Frontal cortex (tissue), 4 donors: ENCODE results near the gene CASP3. TPM values are rescaled to one million over a fixed set of nuclear protein-coding genes. Genes with fewer than 3 reads are reported as not detected.

Experiments
- DNase-seq, 2 donors: peaks; one replicate each; pipeline ENCODE4 v3.0.0; 2012; ENCODE audit warnings: low spot score in 2 of 2
- FAIRE-seq: peaks from 2 replicates; lab custom pipeline; 2012; peaks lifted over from hg19 to GRCh38; lab: Jason Lieb, UNC
- total RNA-seq: library from RNA; depleted of rRNA; stranded (reverse); fragments of >200 nt; gene quantifications from one replicate; pipeline ENCODE4 v1.2.3, GENCODE V29; 2014
- donor health status: control.
- donor health status: control.
- donor health status: control.

Gene CASP3
- total RNA-seq: 72.6 TPM

DNA sequence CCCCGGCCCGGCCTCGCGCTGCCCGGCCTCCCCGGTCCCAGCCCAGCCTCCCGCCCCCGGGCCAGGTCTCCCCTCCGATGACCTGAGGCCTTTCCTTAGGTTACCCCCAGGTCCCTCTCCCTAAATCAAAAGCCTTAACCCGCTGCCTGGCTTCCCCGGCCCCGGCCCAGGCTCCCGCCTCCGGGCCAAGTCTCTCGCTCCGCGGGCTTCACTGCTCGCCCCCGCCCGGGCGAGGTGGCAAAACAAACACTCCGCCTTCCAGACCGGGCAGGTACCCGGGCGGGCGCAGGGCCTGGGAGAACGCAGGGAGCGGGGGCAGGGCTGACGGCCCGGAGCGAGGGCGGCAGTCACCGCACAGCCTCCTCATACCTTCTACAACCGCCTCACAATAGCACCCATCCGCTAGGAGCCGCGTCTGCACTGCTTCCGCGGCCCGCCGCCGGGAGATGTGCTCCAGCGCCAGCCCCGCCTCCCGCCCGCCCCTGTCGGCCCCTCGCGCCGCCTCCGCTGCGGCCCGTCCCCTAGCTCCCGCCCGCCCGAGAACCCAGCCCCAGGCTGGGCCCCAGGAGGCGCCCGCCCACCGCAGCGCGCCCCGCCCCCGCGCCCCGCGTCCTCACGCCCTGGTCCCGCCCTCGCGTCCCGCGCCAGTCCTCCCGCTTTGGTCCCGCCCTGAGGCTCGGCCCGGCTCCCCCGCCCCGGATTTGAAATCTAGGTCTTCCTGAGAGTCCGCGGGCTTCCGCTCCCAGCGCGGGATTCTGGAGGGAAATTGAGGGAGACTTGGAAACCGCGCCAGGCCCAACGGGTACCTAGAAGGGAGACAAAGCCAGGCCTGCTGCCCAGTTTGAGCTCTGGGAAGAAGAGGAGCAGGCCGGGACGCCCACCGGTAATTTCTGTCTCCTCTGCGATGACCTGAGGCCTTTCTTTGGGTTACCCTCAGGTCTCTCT, at the start of gene CASP3, which contains the start of gene PRIMPOL:
TSS of gene CASP3 (minus strand) at position 422 of the 945 bp plus-strand sequence. CDS start 10,994 bp downstream, outside the sequence.
TSS of gene PRIMPOL (plus strand) at position 713 of the 945 bp plus-strand sequence. CDS start 7,403 bp downstream, outside the sequence.
- FAIRE-seq: no peak
- peak; percentile 82 to 87 for DNase-seq

DNA sequence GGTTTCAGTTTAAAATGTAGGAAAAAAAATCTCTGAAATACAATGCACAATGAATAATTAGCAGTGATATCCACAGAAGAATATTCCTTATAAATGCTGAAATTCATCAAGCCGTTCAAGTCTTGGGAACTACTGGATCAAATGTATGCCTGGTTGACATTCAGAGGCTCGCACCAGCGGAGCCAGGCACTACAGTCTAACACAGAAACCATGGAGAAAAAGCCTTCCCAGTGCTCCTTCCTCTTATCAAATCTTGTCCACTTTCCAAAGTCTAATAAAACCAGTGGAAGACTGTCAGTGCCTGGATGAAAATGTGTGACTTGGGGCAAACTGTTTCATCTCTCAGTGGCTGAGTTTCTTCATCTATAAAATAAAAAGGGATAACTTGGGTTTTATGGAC, 48.7 kb upstream of the CASP3 start:
- no peak for FAIRE-seq
- no peak for DNase-seq

DNA sequence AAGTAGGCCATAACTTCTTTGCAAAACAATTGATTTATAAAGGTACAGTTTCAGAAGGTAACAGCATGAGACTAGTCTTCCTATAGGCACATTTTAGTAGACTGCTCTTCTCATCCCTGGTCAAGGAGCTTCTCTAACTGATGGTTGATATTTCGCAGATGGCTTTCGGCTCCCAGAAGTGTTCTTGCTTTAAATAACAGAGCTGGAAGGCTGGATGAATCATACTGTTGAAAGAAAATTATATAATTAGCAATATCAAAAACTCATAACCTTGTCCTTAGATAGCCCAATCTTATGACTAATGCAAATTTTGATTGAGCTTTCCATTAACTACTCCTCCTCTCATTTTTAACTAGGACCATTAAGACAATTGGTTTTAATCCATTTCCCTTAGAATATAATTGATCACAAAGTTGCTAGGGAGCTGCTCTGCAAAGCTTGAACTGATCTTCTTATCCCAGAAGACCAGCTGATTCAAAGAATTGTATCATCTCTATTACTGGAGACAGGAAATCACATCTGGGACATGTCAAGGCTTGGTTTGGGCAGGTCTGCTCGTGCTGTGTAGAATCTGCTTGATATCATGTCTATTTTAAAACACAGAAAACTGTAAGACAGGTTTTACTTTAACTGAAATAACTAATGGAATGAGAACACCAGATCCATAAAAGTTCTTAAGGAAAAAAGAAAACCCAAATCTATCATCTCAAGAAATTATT, 46.1 kb upstream of the CASP3 start:
- DNase-seq (no peak), FAIRE-seq (no peak)

DNA sequence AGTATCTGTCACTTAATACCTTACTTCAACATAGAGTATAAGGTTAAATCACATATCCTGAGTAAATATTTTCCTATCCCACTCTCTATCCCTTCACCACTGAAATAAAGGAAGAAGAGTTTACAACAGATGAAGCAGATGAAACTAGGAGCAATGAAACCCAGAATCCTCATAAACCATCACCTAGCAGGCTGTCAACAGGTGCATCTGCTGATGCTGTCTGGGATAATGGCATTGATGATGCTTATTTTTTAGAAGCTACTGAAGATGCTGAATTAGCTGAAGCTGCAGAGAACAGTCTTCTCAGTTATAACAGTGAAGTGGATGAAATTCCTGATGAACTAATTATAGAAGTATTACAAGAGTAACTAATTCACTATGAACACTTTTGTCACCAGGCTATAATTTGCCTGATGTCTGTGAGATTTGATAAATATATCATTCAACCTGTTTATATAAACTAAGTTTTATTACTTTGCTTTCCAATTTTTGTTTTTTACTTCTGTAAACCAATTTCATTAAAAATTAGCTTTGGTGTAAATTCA, 45.2 kb upstream of the CASP3 start:
- FAIRE-seq (no peak), DNase-seq (no peak)

DNA sequence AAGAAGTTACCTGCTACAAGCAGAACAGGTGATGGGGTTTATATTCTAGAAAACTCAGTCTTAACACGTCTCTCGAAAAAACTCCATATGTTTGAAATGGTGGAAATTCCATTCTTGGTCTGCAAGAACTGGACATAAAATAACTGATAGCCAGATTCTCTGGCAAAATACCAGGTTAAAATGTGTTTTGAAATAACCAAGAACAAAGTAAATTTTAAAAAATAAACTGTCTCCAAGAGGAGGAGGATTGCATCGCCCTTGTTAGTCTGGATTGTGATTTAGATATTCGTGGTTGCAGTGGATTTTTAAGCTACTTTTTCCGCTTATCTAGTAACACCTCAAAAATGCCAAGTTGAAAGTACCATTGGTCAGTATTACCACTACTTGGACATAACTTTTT, 43.8 kb upstream of the CASP3 start:
- DNase-seq (no peak), FAIRE-seq (no peak)

DNA sequence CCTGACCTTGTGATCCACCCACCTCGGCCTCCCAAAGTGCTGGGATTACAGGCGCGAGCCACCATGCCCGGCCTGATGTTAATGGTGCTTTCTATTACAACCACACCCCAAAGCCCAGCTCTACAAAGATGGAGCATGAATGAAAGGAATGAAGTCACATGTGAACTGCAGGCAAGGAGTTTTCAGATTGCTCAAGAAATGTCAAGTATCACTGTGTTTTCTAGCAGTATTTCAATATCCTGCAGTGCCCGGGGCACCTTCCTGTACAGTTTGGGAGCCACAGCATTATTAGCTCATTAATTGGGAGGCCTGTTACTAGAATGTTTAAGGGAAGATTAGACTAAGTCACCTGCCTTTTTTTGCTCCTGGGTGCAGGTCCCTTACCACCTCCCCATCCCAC, 40.4 kb upstream of the CASP3 start:
- no peak for FAIRE-seq
- DNase-seq: no peak

DNA sequence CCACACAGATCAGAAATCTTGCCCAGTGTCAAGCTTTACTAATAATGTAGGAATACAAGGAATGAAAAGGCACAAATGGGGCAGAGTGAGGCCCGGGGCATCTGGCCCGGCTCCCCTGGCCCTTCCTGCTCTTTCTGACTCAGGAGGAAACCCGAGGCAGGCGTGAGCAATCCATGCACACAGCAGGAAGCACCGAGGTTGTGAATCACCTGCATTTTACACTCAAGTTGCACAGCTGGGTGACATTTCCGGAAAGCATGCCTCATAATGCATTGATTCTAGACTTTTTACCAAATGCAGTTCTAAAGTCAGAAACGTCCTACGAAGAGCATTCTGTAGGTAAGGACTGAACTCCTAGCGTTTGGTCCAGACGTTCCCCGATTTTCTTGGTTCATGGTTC, 39.2 kb upstream of the CASP3 start:
- DNase-seq (no peak), FAIRE-seq (no peak)

DNA sequence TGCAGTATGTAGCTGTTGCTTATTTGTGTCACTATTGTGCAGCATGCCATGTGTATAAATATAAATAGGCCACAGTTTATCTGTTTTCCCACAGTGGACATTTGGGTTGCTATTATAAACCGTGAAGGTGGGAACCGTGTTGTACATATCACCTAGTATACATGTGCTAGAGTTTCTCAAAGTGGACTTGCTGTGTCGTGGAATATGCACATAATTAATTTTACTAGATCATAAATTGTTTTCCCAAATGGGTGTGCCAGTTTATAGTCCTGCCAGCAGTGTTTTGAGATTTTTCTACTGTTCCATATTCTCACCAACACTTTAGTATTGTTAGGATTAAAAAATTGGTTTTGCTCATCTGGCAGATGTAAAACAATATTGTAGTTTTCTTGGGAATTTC, 38.8 kb upstream of the CASP3 start:
- FAIRE-seq (no peak), DNase-seq (no peak)

DNA sequence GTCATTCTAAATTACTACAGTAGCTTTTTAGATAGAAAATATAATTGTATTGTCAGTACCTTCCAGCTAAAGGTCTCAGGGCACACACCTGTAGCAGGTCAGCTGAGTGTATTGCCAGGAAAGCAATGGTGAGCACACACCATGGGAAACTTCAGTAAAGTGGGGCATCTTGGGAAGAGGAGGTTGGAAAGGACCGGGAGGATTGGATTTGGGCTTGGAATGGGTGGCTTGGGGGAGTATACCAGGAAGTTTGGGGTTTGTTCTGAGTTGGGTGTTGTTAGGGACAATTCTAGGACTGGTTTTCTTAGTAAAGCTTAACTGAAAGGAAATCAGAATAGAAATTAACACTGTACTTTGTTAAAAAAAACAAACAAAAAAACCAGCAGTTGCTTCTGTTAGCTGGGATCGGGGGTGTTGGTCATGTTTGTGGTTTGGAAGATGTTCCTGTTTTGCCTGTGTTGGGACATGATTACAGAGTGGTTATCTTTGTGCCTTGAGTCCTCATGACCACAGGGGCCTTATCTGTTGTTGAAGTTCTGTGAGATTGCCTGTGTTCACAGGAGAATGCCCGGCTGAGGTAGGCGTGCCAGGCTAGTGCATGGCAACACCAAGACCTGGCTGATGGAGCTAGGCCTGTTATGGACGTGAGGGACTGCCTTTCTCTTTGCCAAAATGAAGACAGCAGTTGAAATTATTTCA, 35.4 kb upstream of the CASP3 start:
- DNase-seq (no peak), FAIRE-seq (no peak)

DNA sequence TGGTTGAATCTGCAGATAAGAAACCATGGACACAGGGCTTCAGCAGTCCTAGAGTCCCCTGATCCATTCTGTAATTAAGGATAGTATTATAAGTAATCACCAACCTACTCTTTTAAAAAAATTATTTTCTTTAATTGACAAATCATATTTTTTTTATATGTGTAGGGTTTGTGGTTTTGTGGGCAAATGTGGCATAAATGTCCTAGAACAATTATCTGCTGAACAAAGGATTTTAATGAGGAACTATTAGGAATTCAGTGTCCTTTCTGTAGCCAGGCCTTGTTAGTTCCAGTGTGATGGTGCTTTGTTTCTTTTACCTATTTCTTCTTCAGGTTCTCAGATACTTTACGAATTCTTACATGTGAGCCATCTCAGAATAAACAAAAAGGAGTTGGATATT, 32.7 kb upstream of the CASP3 start:
- no peak for FAIRE-seq
- no peak for DNase-seq

DNA sequence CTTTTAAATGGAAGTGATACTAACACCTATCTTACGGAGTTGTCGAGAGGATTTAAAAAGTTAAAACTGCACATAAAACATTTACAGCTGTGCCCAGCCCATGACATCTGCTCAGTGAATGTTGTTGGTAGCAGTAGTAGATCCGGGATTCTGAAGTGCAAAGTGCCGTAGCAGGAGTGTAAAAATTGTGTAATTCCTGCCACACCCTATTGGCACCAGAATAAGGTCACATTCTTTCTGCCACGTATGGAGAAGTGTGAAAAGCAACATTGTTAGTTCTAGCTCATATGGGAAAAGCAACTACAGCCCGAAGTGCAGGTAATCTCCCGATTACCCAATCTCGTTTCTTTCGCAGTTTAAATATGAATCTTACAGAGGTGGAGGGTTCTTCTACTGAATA, 31.5 kb upstream of the CASP3 start:
- FAIRE-seq: no peak
- no peak for DNase-seq

DNA sequence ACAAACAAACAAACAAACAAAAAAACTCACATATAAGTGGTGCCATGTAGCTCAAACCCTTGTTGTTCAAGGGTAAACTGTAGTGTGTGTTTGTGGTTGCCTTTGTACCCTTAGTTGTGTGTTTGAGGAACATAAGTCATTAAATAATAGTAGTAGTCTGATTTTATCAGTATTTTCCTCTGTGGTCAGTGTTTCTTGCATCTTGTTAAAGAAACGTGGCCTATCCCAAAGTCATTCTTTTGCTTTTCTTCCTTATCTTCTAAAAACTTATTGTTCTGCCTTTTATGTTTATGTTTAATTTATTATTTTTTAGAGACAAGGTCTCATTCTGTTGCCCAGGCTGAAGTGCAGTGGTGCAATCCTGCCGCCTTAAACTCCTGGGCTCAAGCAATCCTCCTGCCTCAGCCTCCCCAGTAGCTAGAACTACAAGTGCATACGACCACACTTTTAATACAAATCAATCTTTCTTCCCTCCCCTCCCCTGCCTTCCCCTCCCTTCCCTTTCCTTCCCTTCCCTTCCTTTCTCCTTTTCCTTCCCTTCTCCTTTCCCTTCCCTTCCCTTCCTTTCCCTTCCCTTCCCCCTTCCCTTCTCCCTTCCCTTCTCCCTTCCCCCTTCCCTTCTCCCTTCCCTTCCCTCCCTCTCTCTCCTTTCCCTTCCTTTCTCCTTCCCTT, 26.7 kb upstream of the CASP3 start:
- DNase-seq (no peak), FAIRE-seq (no peak)

DNA sequence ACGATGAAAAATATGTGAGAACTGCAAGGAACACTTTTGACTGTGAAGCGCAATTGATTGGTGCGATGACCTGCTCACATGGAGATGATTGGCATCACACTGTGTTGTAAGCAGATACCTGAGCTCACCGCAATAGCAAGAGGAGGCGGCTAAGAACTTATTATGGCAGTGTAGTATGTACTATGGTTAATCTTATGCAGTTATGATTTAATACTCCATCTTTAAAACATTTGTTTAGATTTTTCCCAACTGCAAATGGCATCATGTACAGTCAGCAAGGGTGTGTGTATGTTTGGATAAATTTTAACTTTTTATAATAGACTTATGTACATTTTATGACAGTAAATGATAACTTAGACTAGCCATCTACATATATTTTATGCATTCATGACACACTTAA, 25.8 kb upstream of the CASP3 start:
- FAIRE-seq (no peak), DNase-seq (no peak)

DNA sequence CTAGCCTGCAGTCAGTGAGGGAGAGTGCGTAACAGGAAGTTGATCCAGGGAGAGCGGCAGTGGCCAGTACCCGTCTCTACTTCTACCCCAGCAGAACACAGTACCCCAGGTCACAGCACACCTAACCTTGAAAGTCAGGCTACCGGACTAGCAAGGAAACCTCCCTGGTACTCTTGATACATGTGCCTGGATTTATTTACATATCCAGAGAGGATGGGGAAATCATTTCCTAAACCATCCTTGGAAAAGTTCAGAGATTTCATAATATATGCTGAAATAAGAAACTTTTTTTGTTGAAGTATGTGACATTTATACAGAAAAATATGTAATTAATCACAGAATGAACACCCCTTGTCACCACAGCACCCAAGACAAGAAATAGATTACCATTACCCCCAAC, 24.8 kb upstream of the CASP3 start:
- DNase-seq: no peak
- no peak for FAIRE-seq

DNA sequence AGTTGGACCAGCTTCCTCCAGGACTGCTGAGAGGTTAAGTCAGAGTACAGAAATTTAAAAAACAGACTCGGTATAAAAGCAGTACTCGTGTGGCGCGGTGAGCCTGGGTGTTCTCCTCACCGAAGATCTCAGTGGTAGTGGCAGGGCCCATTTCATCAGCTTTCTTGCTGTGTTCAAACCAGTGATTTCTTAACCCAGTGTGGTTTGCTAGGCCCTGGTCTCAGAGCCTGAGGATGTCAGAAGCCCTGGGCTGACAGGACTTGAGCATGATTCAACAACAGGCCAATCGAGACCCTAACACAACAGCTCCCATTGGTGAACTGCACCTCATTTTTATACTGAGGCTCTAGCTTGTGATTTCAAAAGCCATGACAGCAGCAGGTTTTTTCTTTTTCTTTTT, 23.5 kb upstream of the CASP3 start:
- no peak for FAIRE-seq
- DNase-seq: no peak

DNA sequence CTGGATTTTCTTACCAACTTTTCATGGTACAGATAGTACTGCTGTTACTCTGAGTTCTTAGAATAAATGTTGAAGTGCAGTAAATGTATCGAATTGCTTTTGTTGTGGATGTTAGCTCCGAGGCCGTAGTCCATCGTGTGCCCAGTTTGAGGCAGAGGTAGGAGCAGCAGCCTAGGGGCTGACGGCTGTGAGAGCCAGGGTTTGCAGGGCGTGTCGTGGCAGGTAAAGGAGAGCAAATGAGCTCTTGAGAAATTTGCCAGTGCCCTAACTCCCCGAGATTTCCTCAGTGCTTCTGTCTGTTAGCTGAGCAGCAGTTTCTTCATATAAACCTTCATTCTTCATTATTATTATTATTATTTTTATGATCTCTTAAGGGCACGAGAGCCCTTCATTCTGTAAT, 21.9 kb upstream of the CASP3 start:
- FAIRE-seq: no peak
- DNase-seq: no peak

DNA sequence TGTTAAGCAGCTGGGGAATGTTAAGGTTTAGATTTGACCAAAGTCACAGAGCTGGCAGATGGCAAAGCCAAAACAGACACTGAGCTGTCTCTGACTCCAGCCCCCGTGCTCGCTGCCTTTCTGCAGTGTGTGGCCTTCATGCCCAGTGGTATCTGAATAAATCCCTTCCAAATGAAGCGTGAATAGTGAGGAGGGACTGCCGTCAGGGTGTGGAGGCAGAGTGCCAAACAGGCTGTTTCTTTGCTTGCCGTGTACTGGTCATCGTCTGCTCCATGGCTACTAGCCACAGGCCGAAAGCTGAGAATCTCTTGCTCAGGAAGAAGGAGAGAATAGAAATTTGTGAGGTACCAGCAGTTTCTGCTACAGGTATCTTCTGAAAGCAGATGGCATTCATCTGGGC, 20.0 kb upstream of the CASP3 start:
- DNase-seq (no peak), FAIRE-seq (no peak)

DNA sequence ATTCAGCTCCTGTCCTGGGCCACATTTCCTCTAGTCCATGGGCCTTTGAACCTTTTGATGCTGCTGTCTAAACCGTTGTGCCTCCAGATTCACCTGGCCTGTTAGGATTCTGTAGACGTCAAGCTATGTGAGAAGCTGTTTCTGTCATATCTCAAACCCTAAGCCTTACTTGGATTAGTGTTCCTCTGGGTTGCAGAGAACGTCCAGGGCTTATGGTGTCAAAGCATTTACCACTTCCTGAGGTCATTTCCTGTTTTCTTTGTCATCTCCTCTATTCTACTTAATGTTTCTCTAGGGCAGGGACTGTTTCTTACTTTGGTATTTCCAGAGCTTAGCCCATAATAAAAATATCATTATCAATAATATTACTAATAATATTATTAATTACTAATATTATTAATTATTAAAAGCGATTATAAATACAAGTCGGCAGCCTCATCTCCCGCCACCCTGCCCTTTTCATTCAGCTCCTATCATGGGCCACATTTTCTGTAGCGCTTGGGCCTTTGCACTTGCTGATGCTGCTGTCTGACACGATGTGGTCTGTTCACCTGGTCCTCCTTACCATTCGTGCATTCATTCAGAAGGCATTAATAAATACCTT, 19.4 kb upstream of the CASP3 start:
- DNase-seq: no peak
- FAIRE-seq: no peak

DNA sequence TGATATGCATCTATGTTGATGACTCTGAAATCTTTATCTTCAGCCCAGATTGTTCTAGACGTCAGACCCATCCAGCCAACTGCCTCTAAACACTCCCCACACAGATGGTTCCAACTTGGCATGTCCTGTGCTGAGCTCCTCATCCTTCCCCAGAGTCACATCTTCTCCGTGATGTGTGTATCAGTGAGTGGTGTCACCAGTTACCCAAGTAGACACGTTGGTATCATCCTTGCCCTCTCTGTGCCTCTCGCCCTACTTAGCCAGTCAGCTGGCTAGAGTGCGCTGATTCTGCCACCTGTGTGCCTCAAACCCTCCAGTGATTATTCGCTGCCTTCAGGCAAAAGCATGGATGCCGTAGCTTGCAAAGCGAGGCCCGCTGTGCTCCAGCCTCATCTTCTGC, 18.8 kb upstream of the CASP3 start:
- no peak for FAIRE-seq

More for the DNA sequence above, 18.8 kb upstream of the CASP3 start:
- DNase-seq: no peak
